Fibroblast of mammary gland (primary cell): Measurements from ENCODE around the gene SAMSN1.

Experiments
- DNase-seq: peaks from one replicate; pipeline ENCODE4 v3.0.0-alpha.2; 2010; ENCODE audit warnings: low read depth
- H3K4me3 ChIP-seq: 2 replicates; pipeline ENCODE4 v1.5.1; 2011; ENCODE audit warnings: low read depth, mild to moderate bottlenecking, low read length, moderate library complexity; ENCODE audit not compliant: control insufficient read depth
- CTCF ChIP-seq: conservative IDR thresholded peaks from 2 replicates; pipeline ENCODE4 v1.5.1; 2011; ENCODE audit warnings: low read depth, low read length, inconsistent platforms; ENCODE audit not compliant: control insufficient read depth, insufficient read depth

Gene SAMSN1

GRCh38 chr21:14567331-14568279, 21.5 kb upstream of the SAMSN1 start:
- H3K4me3 ChIP-seq: no peak overlapping the region
- DNase-seq: peak; percentile 57
- no peak for TF ChIP-seq CTCF

- no peak for DNase-seq
- no peak overlapping the region for H3K4me3 ChIP-seq
- no peak for TF ChIP-seq CTCF
Measured at GRCh38 chr21:14566894-14567293, 20.8 kb upstream of the SAMSN1 start.

GRCh38 chr21:14562959-14563358, 16.8 kb upstream of the SAMSN1 start:
- DNase-seq: no peak
- no peak overlapping the region for H3K4me3 ChIP-seq
- no peak for TF ChIP-seq CTCF

- TF ChIP-seq CTCF: no peak
- H3K4me3 ChIP-seq: no peak overlapping the region
- DNase-seq: no peak
Measured at GRCh38 chr21:14560555-14560954, 14.4 kb upstream of the SAMSN1 start.

GRCh38 chr21:14560139-14560538, 14.0 kb upstream of the SAMSN1 start:
- no peak for DNase-seq

GRCh38 chr21:14559102-14559501, 13.0 kb upstream of the SAMSN1 start:
- no peak overlapping the region for H3K4me3 ChIP-seq
- DNase-seq: no peak
- TF ChIP-seq CTCF: no peak

More at GRCh38 chr21:14560139-14560538, 14.0 kb upstream of the SAMSN1 start:
- no peak for TF ChIP-seq CTCF
- H3K4me3 ChIP-seq: no peak overlapping the region
